ENCODE data around the gene RANBP1.

RANBP1 gene

GRCh38 chr22:20137671-20138416 is 21.9 kb downstream of the RANBP1 start:
- CTCF ChIA-PET, result no interaction called here
- POLR2A ChIA-PET (ENCODE audit: low non-redundant PET), result no interaction called here
- DNase-seq (ENCODE audit: low spot score), result no peak
- peak overlapping the region; percentile 60 for H3K27ac ChIP-seq
- TF ChIP-seq CTCF (conservative IDR thresholded peaks at IDR 0.05; ENCODE audit: low read depth), result no peak

GRCh38 chr22:20138417-20138738 is 22.5 kb downstream of the RANBP1 start:
- POLR2A ChIA-PET (ENCODE audit: low non-redundant PET), result no interaction called here
- DNase-seq (ENCODE audit: low spot score), result no peak

GRCh38 chr22:20138868-20139267 is 23.0 kb downstream of the RANBP1 start:
- CTCF ChIA-PET, result no interaction called here
- peak overlapping the region; percentile 60 for H3K27ac ChIP-seq
- no peak for DNase-seq (ENCODE audit: low spot score)
- no peak for TF ChIP-seq CTCF (conservative IDR thresholded peaks at IDR 0.05; ENCODE audit: low read depth)
- POLR2A ChIA-PET (ENCODE audit: low non-redundant PET), result interaction anchor here (0.6 kb wide), 1 partner anchor 12 kb away, joined by 3 read pairs; no protein-coding TSS in a partner anchor

More at GRCh38 chr22:20138417-20138738, 22.5 kb downstream of the RANBP1 start:
- H3K27ac ChIP-seq, result peak overlapping the region; percentile 60
- TF ChIP-seq CTCF (conservative IDR thresholded peaks at IDR 0.05; ENCODE audit: low read depth), result no peak
- CTCF ChIA-PET, result no interaction called here

GRCh38 chr22:20139391-20140106 is 23.6 kb downstream of the RANBP1 start:
- TF ChIP-seq CTCF (conservative IDR thresholded peaks at IDR 0.05; ENCODE audit: low read depth), result no peak
- ChIA-PET CTCF (no interaction called here), POLR2A (ENCODE audit: low non-redundant PET) (interaction anchor here (0.6 kb wide), 1 partner anchor 12 kb away, joined by 3 read pairs; no protein-coding TSS in a partner anchor)
- H3K27ac ChIP-seq, result peak overlapping the region; percentile 60; the same call in 1 of the 2 replicates
- no peak for DNase-seq (ENCODE audit: low spot score)

GRCh38 chr22:20140107-20140445 is 24.2 kb downstream of the RANBP1 start:
- no peak overlapping the region for H3K27ac ChIP-seq
- no peak for DNase-seq (ENCODE audit: low spot score)
- POLR2A ChIA-PET (ENCODE audit: low non-redundant PET), result no interaction called here
- no peak for TF ChIP-seq CTCF (conservative IDR thresholded peaks at IDR 0.05; ENCODE audit: low read depth)
- CTCF ChIA-PET, result no interaction called here

GRCh38 chr22:20140521-20140964 is 24.6 kb downstream of the RANBP1 start:
- ChIA-PET POLR2A (ENCODE audit: low non-redundant PET) (no interaction called here), CTCF (no interaction called here)
- DNase-seq (ENCODE audit: low spot score), result no peak
- no peak overlapping the region for H3K27ac ChIP-seq
- no peak for TF ChIP-seq CTCF (conservative IDR thresholded peaks at IDR 0.05; ENCODE audit: low read depth)

All from RWPE1 (cell line).